ENCODE data around the gene HMCN2.

HMCN2 gene

GRCh38 chr9:130289711-130290241 lies 24.2 kb downstream of the HMCN2 start:
- H3K27ac ChIP-seq, result no peak overlapping the region
- TF ChIP-seq ZFX (IDR thresholded peaks at IDR 0.05) (no peak), CTCF (conservative IDR thresholded peaks at IDR 0.05) (no peak)

GRCh38 chr9:130290291-130291181 lies 25.0 kb downstream of the HMCN2 start:
- H3K27ac ChIP-seq, result no peak overlapping the region
- no peak for TF ChIP-seq CTCF (conservative IDR thresholded peaks at IDR 0.05)
- TF ChIP-seq ZFX (IDR thresholded peaks at IDR 0.05), result no peak

GRCh38 chr9:130291474-130291873 lies 25.9 kb downstream of the HMCN2 start:
- TF ChIP-seq CTCF (conservative IDR thresholded peaks at IDR 0.05) (no peak), ZFX (IDR thresholded peaks at IDR 0.05) (no peak)
- H3K27ac ChIP-seq, result no peak overlapping the region

GRCh38 chr9:130292106-130292505 lies 26.5 kb downstream of the HMCN2 start:
- no peak overlapping the region for H3K27ac ChIP-seq
- TF ChIP-seq CTCF (conservative IDR thresholded peaks at IDR 0.05), result no peak
- TF ChIP-seq ZFX (IDR thresholded peaks at IDR 0.05), result no peak

- H3K27ac ChIP-seq, result no peak overlapping the region
- no peak for TF ChIP-seq CTCF (conservative IDR thresholded peaks at IDR 0.05)
These were observed 29.1 kb downstream of the HMCN2 start for GRCh38 chr9:130294664-130295063.

GRCh38 chr9:130295431-130295830 lies 29.9 kb downstream of the HMCN2 start:
- no peak for TF ChIP-seq CTCF (conservative IDR thresholded peaks at IDR 0.05)
- no peak for TF ChIP-seq ZFX (IDR thresholded peaks at IDR 0.05)
- no peak overlapping the region for H3K27ac ChIP-seq

GRCh38 chr9:130295945-130296782 lies 30.6 kb downstream of the HMCN2 start:
- no peak overlapping the region for H3K27ac ChIP-seq
- TF ChIP-seq ZFX (IDR thresholded peaks at IDR 0.05), result no peak
- no peak for TF ChIP-seq CTCF (conservative IDR thresholded peaks at IDR 0.05)
